GM19240 (cell line): Measurements from ENCODE around the gene ELOA.
A peak's percentile ranks its signal among the peaks of the same experiment; 100 is the strongest.
"Not testable (repeated sequence)": the region's sequence is repeated elsewhere in the genome, so short reads cannot be mapped to it uniquely, and the experiment has no call there.

Experiments
- DNase-seq: peaks from one replicate; pipeline ENCODE4 v3.0.0; 2011; ENCODE audit warnings: low spot score; ENCODE audit not compliant: insufficient read length

ELOA gene

DNA sequence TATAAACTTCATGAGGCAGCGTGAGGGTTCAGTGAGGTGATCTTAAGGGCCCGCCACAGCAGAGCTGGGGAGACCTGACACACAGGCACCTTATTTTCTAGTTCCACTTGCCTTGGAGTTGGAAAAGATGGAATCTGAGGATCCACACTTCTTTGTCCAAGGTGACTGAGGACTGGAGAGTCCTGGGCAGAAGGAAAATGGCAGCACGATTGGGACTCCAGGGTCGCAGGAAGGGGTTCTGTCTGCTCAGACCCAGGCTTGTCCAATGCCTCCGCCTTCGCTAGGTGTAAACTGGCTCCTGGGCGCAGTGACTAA is 55.9 kb downstream of the ELOA start:
- DNase-seq, result no peak

DNA sequence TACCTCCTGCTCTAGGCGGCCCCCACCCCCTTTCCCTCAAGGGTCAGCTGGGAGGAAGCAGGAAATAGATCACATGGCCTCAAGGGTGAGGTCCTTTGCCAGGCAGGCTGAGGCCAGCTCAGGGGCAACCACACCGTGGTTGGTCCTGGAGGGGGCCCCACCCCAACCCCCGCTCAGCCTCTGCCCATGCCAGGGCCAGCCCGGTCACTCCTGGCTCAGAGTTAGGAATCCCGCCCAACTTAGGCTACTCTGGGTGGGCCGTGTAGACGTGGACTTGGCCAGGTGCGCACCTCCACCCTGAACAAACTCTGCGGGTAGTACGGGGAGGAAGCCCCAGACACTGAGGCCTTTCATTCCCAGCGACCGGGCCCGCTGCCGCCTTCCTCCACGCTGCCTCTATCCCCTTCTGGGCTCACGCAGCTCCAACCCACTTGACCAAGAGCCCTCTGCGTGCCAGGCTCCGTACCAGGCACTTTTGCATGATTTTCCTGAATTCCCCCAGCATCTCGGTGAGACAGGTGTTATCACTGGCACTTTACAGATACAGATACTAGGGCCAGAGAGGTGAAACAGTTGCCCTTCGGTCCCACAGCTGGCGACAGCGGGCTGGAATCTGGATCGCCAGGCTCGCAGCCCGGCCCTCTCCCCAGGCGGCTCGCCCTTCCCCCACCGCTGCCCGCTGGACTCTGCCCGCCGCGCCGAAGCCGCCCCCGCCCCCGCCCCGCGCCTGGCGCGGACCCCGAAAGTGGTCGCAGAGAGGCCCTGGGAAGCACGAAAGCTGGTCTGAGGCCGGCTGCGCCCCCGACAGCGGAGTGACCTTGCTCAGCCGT is 56.5 kb downstream of the ELOA start:
- peak; percentile 33 for DNase-seq

DNA sequence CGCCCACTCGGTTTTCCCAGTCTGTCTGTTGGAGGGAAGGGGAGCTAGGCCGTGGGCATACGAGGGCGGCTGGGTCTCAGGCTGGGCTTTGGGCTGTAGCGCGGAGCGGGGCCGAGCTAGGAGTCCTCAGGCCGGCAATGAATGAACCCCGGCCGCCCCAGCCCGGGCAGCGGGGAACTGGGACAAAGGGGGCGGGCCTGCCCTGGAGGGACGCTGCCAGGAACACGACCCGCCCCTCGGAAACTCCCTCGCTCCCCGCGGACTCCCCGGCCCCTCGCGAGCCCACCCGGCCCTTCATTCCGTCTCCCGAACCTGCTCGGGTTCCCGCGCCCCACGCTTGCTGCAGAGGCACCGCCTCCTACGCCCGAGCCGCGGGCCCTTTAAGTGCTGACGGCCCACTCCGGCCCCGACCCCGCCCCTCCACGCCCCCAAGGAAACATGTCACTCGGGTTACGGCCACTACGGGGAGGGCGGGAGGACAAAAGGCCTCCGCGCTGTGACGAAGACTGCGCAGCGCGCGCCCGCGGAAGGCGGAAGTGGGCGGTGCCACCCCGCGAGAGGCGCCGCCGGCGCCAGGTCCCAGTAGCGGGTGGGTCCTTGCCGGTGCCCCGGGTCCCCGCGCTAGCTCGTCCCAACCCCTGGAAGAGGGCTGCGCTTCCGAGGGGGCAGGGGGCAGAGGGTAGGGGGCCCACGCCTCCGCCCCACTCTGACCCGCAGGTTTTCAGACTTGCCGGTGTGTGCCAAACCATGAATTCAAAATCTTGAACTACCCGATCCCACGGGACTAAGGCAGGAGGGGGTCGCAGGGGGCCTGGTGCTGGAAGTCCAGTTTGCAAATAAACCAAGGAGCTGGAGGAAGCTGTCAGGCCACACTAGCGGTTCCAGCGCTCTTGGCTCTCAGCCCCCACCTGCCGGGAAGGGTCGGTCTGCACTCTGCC is 57.4 kb downstream of the ELOA start, which contains the start of gene GALE:
TSS of gene GALE (minus strand) at position 355 of the 938 bp plus-strand sequence. CDS start 1,747 bp downstream, outside the sequence.
- peak; percentile 92 for DNase-seq

DNA sequence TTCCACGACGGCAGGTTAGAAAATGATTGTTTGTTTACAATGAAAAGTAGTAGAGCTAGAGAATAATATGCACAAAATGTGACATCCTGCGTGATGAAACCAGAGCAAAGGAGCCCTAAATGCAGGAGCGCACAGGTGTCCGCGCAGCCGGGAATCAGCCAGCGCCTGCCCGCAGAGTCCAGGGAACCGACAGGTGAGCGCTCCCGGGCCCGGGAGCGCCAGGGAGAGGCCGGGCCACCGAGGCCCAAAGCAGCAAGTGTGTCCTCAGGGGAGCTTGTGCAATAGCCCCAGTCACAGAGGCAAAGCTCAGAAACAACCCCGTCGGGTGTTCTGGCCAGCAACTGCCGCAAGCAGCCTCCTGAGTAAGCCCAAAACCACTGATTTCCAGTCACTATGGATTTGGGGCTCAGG is 58.1 kb downstream of the ELOA start:
- no peak for DNase-seq

DNA sequence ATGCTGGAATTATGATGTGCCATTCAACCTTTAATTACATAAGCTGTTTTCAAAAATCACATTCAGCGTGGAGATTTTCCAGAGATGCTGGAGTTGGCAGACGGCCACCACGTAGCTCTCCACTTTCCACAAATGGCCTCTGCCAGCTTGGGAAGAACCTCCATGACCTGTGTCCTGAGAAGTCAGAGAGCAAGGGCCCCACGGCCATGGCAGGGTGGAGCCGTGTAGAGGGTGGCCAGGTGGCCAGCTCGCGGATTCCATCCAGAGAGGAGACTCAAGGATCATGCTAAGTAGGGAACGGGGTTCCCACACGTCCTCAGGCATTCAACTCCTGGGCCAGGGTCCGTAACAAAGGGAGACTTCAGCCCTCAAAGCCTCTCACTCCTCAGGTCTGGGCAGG is 58.6 kb downstream of the ELOA start:
- no peak for DNase-seq

DNA sequence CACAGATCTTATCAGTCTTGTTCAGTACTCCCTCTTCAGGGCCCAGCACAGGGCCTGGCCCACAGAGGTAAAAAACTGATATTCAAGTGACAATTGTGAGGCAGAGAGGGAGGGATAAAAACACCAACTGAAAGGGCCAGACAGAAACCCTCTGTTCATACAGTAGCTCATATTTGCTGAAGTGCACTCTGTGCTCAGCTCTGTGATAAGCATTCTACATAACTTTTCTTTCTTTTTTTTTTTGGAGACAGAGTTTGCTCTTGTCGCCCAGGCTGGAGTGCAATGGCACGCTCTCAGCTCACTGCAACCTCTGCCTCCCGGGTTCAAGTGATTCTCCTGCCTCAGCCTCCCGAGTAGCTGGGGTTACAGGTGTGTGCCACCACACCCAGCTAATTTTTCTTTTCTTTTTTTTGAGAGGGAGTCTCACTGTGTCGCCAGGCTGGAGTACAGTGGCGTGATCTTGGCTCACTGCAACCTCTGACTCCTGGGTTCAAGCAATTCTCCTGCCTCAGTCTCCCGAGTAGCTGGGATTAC is 59.6 kb downstream of the ELOA start:
- DNase-seq, result not testable (repeated sequence)

DNA sequence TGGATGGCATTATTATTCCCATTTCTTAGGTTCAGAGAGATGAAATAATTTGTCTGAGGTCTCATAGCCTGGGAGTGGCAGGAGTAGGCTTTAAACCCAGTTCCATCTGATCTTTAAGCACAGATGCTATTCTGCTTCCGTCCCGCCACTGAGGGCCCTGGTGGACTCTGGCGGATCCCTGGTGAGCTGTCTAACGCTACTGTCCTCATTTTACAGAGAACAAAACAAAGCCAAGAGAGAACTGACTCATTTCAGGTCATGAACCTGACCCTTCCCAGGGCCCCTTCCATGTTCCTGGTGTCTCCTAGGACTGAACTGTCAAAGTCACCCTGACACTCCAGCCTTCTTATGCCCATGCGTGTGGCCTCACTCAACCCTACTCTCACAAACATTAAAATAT is 60.4 kb downstream of the ELOA start:
- DNase-seq, result no peak

DNA sequence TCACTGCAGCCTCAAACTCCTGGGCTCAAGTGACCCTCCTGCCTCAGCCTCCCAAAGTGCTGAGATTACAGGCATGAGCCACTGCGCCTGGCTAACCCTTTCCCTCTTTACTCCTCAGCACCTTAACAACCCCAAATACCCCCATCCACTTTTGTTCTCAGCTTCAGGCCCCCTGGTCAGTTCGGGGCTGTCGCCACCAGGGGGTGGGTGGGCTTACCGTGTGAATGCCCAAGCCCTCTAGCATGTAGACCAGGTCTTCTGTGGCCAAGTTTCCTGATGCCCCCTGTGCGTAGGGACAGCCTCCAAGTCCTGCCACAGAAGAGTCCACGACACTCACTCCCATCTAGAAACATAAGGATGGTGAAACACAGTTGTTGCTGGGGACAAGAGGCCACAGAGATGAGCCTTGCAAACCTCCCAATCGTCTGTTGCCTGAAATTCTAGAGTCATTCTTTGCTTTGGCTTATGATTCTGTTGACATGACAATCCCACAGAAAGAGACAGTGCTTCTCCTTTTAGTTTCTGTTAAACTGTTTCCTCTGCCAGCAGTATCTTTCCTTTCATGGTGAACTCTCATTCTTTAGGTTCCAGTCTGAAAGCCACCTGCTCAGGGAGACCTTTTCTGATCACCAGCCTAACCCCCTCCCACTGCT is 61.0 kb downstream of the ELOA start:
- no peak for DNase-seq

DNA sequence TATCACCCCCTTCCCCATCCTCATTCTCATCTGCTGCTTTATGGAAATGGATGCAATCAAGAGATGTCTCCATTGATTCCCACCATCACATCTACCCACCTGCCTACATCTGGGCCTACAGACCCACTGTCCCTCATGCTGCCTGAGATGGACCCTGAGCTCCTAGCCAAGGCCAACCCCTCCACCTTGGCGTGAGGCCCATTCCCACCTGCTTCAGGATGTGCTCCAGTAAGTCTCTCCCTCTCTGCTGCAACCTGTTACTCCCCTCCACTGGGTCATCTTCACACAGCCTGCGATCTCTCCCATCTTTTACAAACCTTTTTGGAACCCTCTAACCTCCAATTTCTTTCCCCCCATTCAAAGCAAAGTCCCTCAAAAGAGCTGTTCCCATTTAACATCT is 61.8 kb downstream of the ELOA start:
- DNase-seq, result no peak

DNA sequence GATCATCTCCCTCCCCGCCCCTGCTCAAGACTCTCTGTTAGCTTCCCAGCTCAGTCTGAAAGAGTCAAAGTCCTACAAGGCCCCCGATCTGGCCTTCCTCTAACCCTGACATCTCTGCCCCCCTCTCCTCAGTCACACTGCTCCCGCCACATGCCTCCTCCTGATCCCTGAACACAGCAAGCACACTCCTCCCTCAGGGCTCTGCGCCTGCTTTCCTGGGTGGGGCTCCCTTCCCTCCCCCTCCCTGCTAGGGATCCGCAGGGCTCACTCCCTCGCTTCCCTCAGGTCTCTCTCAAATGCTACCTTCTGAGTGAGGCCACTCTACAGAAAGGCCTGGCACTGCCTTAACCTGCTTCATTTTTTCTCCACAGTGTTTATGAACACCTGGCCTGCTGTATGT is 63.0 kb downstream of the ELOA start:
- DNase-seq, result no peak

DNA sequence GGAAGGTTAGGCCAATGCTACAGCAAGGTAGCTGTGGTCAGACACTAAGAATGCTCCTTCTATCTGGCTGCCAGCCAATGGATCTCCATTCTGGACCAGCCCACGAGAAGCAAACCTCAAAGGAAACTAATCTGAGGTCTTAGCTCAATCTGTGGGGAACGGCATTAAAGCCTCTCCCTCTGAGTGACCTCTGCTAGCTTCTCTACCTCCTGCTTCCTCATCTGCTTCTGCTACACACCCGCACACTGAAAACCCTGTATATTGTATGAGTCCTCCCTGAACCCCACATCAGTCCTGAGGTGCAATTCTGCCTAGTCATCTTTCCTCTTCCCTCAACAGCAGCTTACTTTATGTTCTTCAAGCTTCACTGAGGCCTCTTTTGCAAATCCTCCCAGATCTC is 64.2 kb downstream of the ELOA start:
- DNase-seq, result no peak

DNA sequence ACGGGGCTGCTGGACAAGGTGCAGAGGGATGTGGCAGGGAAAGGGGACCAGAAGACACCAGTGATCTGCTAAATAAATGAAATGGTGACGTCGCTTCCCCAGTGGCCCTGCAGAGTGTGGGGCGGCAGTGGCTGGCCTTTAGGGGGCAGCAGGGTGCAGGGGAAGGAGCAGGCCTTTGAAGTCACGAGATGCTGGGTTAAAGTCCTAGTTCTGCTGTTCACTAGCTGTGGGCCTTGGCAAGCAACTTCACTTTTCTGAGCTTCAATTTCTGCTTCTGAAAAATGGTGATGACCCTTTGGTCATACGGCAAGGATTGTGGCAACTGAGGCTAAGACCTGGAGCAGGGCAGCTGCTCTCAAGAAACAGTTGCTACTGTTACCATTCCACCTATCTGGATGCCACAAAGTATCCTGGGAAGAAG is 66.5 kb downstream of the ELOA start:
- DNase-seq, result peak; percentile 60

DNA sequence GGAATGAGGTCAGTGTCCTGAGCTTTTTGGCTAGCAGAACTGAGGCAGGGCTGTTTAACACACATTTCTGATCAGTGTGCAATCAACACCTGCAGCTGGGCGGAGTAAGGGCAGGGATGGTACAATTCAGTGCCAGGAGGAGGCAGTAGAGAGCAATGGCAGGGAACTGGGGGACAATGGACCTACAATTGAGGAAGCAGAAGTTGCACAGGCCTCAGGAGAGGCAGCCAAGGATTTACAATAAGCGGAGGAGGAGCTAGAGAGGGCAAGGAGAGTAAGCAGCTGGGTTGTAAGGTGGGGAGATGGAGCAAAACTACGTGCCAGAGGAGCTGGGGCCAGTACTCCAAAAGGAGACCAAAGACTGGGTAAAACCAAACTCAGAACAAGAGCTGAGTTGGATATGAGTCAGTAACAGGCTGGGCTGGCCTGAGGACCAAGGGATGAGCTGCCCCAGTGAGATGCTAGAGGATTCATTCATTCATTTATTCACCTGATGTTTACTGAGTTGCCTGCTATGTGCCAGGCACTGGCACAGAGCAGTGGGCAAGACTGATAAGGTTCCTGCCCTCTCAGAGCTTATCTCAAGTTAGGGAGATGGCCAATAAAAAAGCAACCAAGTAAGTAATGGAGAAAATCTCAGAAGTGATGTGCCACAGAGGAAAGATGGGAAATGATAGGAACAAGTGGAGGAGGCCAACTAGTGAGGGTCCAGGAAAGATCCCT is 67.7 kb downstream of the ELOA start:
- DNase-seq, result no peak
